HepG2 (cell line): ENCODE measurements around the gene SLC25A22. TPM values are rescaled to one million over a fixed set of nuclear protein-coding genes. Genes with fewer than 3 reads are reported as not detected.
A peak's percentile ranks its signal among the peaks of the same experiment; 100 is the strongest.

Source experiments
- ADNP ChIP-seq: sonication (generic); formaldehyde crosslinking; IDR thresholded peaks from 2 replicates; pipeline ENCODE4 v1.4.0; 2020; ENCODE audit warnings: missing genetic modification reagents
- NRL ChIP-seq: sonication (generic); formaldehyde crosslinking; IDR thresholded peaks from 2 replicates; pipeline ENCODE4 v1.5.0; 2020; ENCODE audit warnings: missing genetic modification reagents, mild to moderate bottlenecking, moderate library complexity, borderline replicate concordance
- POLR2G ChIP-seq: fragments of 200-400 bp; formaldehyde crosslinking; IDR thresholded peaks from 2 replicates; pipeline ENCODE4 v1.6.1; 2018; ENCODE audit warnings: mild to moderate bottlenecking, low read depth, low read length, moderate library complexity
- polyA plus RNA-seq, 8 experiments: library from polyadenylated mRNA; depleted of rRNA in 3 of 8; stranded (reverse) in 7 of 8; unstranded in 1 of 8; fragments of >200 nt; fragmentation: Illumina TruSeq in 4 of 8; extraction: Trizol in 4 of 8; gene quantifications; 2 replicates each; pipeline versions ENCODE4 v1.2.1 to v1.2.3, GENCODE V29; 2011 to 2016; ENCODE audit warnings: low read depth in 4 of 8, missing spikeins in 1 of 8, mixed read lengths in 1 of 8; ENCODE audit not compliant: insufficient read depth in 1 of 8
- total RNA-seq, 5 experiments: library from RNA; depleted of rRNA; stranded (reverse); fragments of >200 nt; fragmentation: Illumina TruSeq; extraction: Trizol; gene quantifications; 2 replicates each; pipeline ENCODE4 v1.2.3, GENCODE V29; 2016; ENCODE audit warnings: low read depth in 1 of 5
- TF ChIP-seq, protein P1 (sequence below): sonication (generic); formaldehyde crosslinking; IDR thresholded peaks from 2 replicates; pipeline ENCODE4 v1.4.0; 2020; ENCODE audit warnings: missing genetic modification reagents, mild to moderate bottlenecking, borderline replicate concordance
- TF ChIP-seq, protein P2 (sequence below): sonication (generic); formaldehyde crosslinking; IDR thresholded peaks from 2 replicates; pipeline ENCODE4 v1.4.0; 2020; ENCODE audit warnings: missing genetic modification reagents
- TF ChIP-seq, protein P3 (sequence below): sonication (generic); formaldehyde crosslinking; IDR thresholded peaks from 2 replicates; pipeline ENCODE4 v1.5.0; 2020; ENCODE audit warnings: missing genetic modification reagents, mild to moderate bottlenecking, borderline replicate concordance

SLC25A22 gene
- total and polyA plus RNA-seq, 2 of the 13 experiments (the other 11 are each of a cell fraction or from before 2014, with no cell fraction given) = 12.4 to 19.2 TPM

DNA sequence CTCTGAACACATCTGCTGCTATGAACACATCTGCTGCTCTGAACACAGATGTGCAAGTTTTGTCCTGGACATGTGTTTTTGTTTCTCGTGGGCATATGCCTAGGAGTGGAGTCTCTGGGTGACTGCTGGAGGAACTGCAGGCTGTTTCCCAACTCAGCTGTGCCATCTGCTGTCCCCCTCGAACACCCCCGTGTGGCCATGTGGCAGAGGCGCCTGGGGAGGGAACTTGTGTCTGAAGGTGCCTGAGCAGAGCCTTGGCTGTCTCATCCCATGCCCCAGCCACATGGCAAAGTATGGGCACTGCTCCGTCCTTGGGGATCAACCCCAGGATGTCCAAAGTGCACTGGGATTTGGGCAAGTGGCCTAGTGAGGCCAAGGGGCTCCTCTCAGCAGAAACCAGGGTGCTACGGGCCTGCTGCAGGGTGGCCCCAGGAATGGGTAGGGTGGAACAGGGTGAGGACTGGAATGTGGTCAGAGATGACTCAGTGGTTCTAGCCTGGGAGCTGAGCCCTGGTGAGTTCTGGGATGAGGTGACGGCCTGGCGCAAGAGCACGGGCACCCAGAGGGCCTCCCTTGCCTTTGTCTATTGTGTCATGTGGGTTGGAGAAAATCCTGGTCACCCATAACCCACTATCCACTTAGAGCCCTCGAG, 35.5 kb downstream of the SLC25A22 start (continued):
- TF ChIP-seq, protein P1, sequence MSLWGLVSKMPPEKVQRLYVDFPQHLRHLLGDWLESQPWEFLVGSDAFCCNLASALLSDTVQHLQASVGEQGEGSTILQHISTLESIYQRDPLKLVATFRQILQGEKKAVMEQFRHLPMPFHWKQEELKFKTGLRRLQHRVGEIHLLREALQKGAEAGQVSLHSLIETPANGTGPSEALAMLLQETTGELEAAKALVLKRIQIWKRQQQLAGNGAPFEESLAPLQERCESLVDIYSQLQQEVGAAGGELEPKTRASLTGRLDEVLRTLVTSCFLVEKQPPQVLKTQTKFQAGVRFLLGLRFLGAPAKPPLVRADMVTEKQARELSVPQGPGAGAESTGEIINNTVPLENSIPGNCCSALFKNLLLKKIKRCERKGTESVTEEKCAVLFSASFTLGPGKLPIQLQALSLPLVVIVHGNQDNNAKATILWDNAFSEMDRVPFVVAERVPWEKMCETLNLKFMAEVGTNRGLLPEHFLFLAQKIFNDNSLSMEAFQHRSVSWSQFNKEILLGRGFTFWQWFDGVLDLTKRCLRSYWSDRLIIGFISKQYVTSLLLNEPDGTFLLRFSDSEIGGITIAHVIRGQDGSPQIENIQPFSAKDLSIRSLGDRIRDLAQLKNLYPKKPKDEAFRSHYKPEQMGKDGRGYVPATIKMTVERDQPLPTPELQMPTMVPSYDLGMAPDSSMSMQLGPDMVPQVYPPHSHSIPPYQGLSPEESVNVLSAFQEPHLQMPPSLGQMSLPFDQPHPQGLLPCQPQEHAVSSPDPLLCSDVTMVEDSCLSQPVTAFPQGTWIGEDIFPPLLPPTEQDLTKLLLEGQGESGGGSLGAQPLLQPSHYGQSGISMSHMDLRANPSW (CRISPR knock-in tag) = no peak
- TF ChIP-seq ADNP (no peak), NRL (peak; percentile 43; the same call in 1 of the 2 replicates), POLR2G (0 out of 2 replicates have a peak, but pooled peaks have one; percentile 35)
- TF ChIP-seq, protein P2, sequence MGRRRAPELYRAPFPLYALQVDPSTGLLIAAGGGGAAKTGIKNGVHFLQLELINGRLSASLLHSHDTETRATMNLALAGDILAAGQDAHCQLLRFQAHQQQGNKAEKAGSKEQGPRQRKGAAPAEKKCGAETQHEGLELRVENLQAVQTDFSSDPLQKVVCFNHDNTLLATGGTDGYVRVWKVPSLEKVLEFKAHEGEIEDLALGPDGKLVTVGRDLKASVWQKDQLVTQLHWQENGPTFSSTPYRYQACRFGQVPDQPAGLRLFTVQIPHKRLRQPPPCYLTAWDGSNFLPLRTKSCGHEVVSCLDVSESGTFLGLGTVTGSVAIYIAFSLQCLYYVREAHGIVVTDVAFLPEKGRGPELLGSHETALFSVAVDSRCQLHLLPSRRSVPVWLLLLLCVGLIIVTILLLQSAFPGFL (CRISPR knock-in tag) = no peak
- TF ChIP-seq, protein P3, sequence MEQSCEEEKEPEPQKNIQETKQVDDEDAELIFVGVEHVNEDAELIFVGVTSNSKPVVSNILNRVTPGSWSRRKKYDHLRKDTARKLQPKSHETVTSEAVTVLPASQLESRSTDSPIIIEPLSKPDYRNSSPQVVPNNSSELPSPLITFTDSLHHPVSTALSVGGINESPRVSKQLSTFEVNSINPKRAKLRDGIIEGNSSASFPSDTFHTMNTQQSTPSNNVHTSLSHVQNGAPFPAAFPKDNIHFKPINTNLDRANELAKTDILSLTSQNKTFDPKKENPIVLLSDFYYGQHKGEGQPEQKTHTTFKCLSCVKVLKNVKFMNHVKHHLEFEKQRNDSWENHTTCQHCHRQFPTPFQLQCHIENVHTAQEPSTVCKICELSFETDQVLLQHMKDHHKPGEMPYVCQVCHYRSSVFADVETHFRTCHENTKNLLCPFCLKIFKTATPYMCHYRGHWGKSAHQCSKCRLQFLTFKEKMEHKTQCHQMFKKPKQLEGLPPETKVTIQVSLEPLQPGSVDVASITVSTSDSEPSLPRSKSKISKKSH (CRISPR knock-in tag) = 0 out of 2 replicates have a peak, but pooled peaks have one; percentile 20
